Measurements from ENCODE around the gene DNLZ.
A peak's percentile ranks its signal among the peaks of the same experiment; 100 is the strongest.

DNLZ gene

GRCh38 chr9:136309806-136310220 is 53.7 kb downstream of the DNLZ start (continued):
- 0 out of 2 replicates have a peak, but pooled peaks have one; percentile 11 for TF ChIP-seq ZSCAN5A (tag by site-specific recombination; IDR thresholded peaks at IDR 0.05)
- TF ChIP-seq ZNF677 (tag by site-specific recombination; IDR thresholded peaks at IDR 0.05): no peak
- TF ChIP-seq SETDB1 (IDR thresholded peaks at IDR 0.05; ENCODE audit: insufficient read length, low read length): no peak
- TF ChIP-seq TRIM28 (IDR thresholded peaks at IDR 0.05; ENCODE audit: borderline replicate concordance, low read length): no peak
- 0 out of 2 replicates have a peak, but pooled peaks have one; percentile 34 for TF ChIP-seq ZNF148 (tag by site-specific recombination; IDR thresholded peaks at IDR 0.05; ENCODE audit: borderline replicate concordance)
- TF ChIP-seq ZNF48 (tag by site-specific recombination; IDR thresholded peaks at IDR 0.05): no peak
- peak; percentile 18; the same call in 1 of the 2 replicates for TF ChIP-seq ZNF707 (tag by site-specific recombination; IDR thresholded peaks at IDR 0.05)
- TF ChIP-seq GLI4 (tag by site-specific recombination; IDR thresholded peaks at IDR 0.05): no peak
- peak; percentile 58; the same call in 1 of the 2 replicates for TF ChIP-seq ZNF18 (tag by site-specific recombination; IDR thresholded peaks at IDR 0.05)
- TF ChIP-seq REPIN1 (tag by site-specific recombination; IDR thresholded peaks at IDR 0.05; ENCODE audit: low read depth): no peak; the same call in 1 of the 2 replicates
- peak; percentile 38; the same call in 1 of the 2 replicates for TF ChIP-seq ZNF645 (tag by site-specific recombination; IDR thresholded peaks at IDR 0.05)
- TF ChIP-seq INSM2 (tag by site-specific recombination; IDR thresholded peaks at IDR 0.05): peak; percentile 62; the same call in 1 of the 2 replicates
- no peak for TF ChIP-seq ZBTB17 (tag by site-specific recombination; IDR thresholded peaks at IDR 0.05)
- no peak for TF ChIP-seq ZNF747 (tag by site-specific recombination; IDR thresholded peaks at IDR 0.05)
- TF ChIP-seq ZBTB44 (tag by site-specific recombination; IDR thresholded peaks at IDR 0.05): no peak
- TF ChIP-seq ZNF629 (tag by site-specific recombination; IDR thresholded peaks at IDR 0.05): no peak
- no peak for TF ChIP-seq ZNF530 (tag by site-specific recombination; IDR thresholded peaks at IDR 0.05; ENCODE audit: low read depth)
- TF ChIP-seq ZNF169 (tag by site-specific recombination; IDR thresholded peaks at IDR 0.05): no peak
- TF ChIP-seq ZNF692 (tag by site-specific recombination; IDR thresholded peaks at IDR 0.05): no peak; the same call in 1 of the 2 replicates
- TF ChIP-seq ZFP3 (tag by site-specific recombination; IDR thresholded peaks at IDR 0.05; ENCODE audit: low read depth): no peak
- TF ChIP-seq ZNF624 (tag by site-specific recombination; IDR thresholded peaks at IDR 0.05): no peak
- no peak for TF ChIP-seq OVOL3 (tag by site-specific recombination; IDR thresholded peaks at IDR 0.05)
- peak; percentile 30; the same call in 1 of the 2 replicates for TF ChIP-seq ZBTB1 (tag by site-specific recombination; IDR thresholded peaks at IDR 0.05)
- TF ChIP-seq ZNF324 (tag by site-specific recombination; IDR thresholded peaks at IDR 0.05): no peak
- TF ChIP-seq HIC1 (tag by site-specific recombination; IDR thresholded peaks at IDR 0.05): no peak
- no peak for TF ChIP-seq ZNF664 (tag by site-specific recombination; IDR thresholded peaks at IDR 0.05)
